ENCODE data around the gene CCR9. TPM values are rescaled to one million over a fixed set of nuclear protein-coding genes. Genes with fewer than 3 reads are reported as not detected.
A peak's percentile ranks its signal among the peaks of the same experiment; 100 is the strongest.

The CCR9 gene
- total and polyA plus RNA-seq, 10 of the 15 experiments (the other 5 are each of a cell fraction or from before 2014, with no cell fraction given), result 0.05 to 3.9 (median 2.4) TPM

DNA sequence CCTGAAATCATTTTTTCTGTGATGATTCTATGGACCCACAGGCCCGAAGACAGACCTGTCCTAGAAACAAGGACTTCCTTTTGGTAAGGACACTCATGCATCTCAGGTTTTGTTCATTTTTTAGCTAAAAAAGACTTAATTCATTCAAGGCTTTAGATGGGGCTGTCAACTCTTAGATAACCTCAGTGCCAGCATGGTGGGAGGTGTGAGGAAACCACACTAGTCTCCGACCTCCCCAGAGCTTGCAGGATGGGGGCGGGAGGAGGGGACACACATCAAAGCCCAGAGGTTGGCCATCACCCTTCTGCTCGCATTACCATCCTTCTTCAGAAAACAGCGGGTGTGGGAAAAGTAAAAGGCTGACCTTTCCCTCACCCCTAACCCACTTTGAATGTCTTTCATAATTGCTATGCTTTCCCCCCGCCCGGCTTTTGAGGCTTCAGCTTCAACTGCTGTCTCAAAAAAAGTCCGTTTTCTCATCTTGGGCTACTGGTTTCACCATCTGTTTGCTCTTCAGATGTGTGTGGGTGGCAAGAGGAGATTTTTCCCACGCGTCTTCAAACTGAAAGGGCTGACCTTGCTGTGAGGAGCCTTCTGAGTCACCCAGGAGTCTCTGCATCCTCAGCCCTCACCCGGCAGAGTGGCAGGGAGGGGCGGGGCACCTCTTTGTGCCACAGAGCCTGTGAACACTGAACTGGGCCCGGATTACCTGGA, 29.3 kb downstream of the CCR9 start (continued):
- TF ChIP-seq, protein P1, sequence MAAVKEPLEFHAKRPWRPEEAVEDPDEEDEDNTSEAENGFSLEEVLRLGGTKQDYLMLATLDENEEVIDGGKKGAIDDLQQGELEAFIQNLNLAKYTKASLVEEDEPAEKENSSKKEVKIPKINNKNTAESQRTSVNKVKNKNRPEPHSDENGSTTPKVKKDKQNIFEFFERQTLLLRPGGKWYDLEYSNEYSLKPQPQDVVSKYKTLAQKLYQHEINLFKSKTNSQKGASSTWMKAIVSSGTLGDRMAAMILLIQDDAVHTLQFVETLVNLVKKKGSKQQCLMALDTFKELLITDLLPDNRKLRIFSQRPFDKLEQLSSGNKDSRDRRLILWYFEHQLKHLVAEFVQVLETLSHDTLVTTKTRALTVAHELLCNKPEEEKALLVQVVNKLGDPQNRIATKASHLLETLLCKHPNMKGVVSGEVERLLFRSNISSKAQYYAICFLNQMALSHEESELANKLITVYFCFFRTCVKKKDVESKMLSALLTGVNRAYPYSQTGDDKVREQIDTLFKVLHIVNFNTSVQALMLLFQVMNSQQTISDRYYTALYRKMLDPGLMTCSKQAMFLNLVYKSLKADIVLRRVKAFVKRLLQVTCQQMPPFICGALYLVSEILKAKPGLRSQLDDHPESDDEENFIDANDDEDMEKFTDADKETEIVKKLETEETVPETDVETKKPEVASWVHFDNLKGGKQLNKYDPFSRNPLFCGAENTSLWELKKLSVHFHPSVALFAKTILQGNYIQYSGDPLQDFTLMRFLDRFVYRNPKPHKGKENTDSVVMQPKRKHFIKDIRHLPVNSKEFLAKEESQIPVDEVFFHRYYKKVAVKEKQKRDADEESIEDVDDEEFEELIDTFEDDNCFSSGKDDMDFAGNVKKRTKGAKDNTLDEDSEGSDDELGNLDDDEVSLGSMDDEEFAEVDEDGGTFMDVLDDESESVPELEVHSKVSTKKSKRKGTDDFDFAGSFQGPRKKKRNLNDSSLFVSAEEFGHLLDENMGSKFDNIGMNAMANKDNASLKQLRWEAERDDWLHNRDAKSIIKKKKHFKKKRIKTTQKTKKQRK (IDR thresholded peaks at IDR 0.05; ENCODE audit: low read depth, low read length), result no peak
- no peak for TF ChIP-seq NFYB (IDR thresholded peaks at IDR 0.05; ENCODE audit: insufficient read depth, low read depth, low read length)
- peak; percentile 83; the same call in 1 of the 2 replicates for TF ChIP-seq PAX5 (IDR thresholded peaks at IDR 0.05; ENCODE audit: borderline replicate concordance, low read depth, low read length)
- no peak for TF ChIP-seq NR2C2 (IDR thresholded peaks at IDR 0.05; ENCODE audit: borderline replicate concordance, control insufficient read depth, insufficient read length, low read depth)

DNA sequence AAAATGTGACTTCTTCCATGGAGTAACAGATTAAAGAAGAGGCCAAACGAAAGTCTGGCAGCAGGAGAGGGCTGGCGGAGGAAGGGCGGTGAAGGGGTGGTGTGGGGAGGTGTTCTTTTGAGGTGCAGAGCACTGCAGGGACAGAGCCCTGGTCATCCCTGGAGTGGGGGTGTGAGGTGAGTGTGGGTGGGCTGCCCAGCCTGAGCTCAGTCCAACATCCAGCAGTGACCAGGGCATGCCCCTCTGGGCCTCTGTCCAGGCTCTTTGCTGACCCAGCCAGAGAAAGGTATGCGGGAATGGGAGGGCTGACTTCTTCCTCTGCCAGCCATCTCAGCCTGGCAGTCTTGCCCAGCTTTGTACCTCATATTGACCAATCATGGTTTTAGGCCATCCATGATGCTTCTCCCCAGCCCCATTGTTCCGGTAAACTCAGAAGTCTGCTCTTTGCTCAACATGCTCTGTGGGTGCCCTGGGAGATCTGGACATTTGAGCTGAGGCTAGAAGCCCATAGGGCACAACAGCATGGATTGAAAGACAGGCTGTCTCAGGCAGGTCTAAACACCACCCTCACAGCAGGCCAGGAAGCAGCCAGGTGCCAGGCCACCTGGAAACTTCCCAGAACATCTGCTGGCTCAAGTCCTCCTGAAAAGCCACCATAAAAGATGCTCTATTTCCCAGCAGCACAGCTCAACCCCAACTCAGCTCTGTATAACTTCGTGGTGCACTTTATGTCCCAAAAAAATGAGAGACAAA, 31.0 kb downstream of the CCR9 start:
- no peak overlapping the region for H3K27ac ChIP-seq (ENCODE audit: control insufficient read depth, insufficient read depth)
- H3K4me1 ChIP-seq (ENCODE audit: control insufficient read depth, insufficient read depth, low read length), result peaks cover 29% of the 10 kb centered on the region
- 97% methylated on average over 6 of the region's 6 CpGs for WGBS (ENCODE audit: insufficient coverage, insufficient replicate concordance, low lambda C conversion rate, missing lambda C conversion rate)
- peaks cover 0 to 6% of the 10 kb centered on the region in 2 experiments; a peak in 2 of 4 replicates for H3K36me3 ChIP-seq (ENCODE audit: control insufficient read depth in 2 of 2, insufficient read depth in 2 of 2, low read length in 1 of 2)
- in situ Hi-C loops (cut with MboI), result no loop called here
- POLR2A ChIA-PET, result interaction anchor here (0.6 to 3.5 kb wide), 2 partner anchors 52 to 55 kb away, joined by 3 to 23 read pairs; no protein-coding TSS in a partner anchor
- TF ChIP-seq EZH2 (IDR thresholded peaks at IDR 0.05; ENCODE audit: borderline replicate concordance, control insufficient read depth, low read depth, low read length) (no peak), FOXM1 (IDR thresholded peaks at IDR 0.05; ENCODE audit: low read depth, low read length) (no peak), JUND (IDR thresholded peaks at IDR 0.05; ENCODE audit: low read depth, low read length) (no peak), MEF2A (IDR thresholded peaks at IDR 0.05; ENCODE audit: insufficient read depth, low read depth, low read length) (no peak), YY1 (IDR thresholded peaks at IDR 0.05; ENCODE audit: low read depth, low read length) (no peak), ZSCAN29 (IDR thresholded peaks at IDR 0.05) (no peak)
- TF ChIP-seq, protein P2, sequence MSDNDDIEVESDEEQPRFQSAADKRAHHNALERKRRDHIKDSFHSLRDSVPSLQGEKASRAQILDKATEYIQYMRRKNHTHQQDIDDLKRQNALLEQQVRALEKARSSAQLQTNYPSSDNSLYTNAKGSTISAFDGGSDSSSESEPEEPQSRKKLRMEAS (IDR thresholded peaks at IDR 0.05; ENCODE audit: low read depth, low read length), result no peak
- CTCF ChIA-PET, result interaction anchor here (0.8 to 1.5 kb wide), 5 partner anchors 10 to 161 kb away, joined by 3 to 4 read pairs (median 3); no protein-coding TSS in a partner anchor
- H3K9ac ChIP-seq (ENCODE audit: control insufficient read depth, insufficient read depth, low read length), result no peak overlapping the region
- DNase-seq (ENCODE audit: low read depth, low spot score) (no peak), ATAC-seq (no peak), FAIRE-seq (no peak)
- H3K27me3 ChIP-seq (replicated peaks in 1 of 2; ENCODE audit: control insufficient read depth in 2 of 2, insufficient read depth in 2 of 2, low read length in 1 of 2), result no peaks in the 10 kb centered on the region; a peak in 1 of 4 replicates
- RAD21 ChIA-PET (ENCODE audit: unreplicated experiment), result interaction anchor here (0.6 to 11.1 kb wide), 6 partner anchors 11 to 54 kb away, joined by 3 to 169 read pairs (median 5); no protein-coding TSS in a partner anchor
- intact Hi-C loops (cut with micrococcal nuclease; ENCODE audit: unreplicated experiment), result no loop called here
- H4K20me1 ChIP-seq (ENCODE audit: control insufficient read depth, insufficient read depth), result no peaks in the 10 kb centered on the region
- no peak overlapping the region for H3K4me2 ChIP-seq (ENCODE audit: control insufficient read depth, insufficient read depth)
- SMC1A ChIA-PET (ENCODE audit: uncharacterized antibody, unreplicated experiment), result interaction anchor here (0.6 to 2.8 kb wide), 8 partner anchors 8 to 502 kb away, joined by 3 to 10 read pairs (median 4); no protein-coding TSS in a partner anchor
- no peak overlapping the region for H3K4me3 ChIP-seq
- no TSS peak for BruUV-seq (replicated peaks)
- no peak overlapping the region for H2AFZ ChIP-seq (ENCODE audit: control insufficient read depth, low read depth, low read length)
- no peaks in the 10 kb centered on the region for H3K79me2 ChIP-seq (ENCODE audit: control insufficient read depth, insufficient read depth, low read length)
- H3K9me3 ChIP-seq (replicated peaks; ENCODE audit: control insufficient read depth, insufficient read depth, low read length), result no peaks in the 10 kb centered on the region; the same call in 2 of the 3 replicates
